Stimulated activated CD8-positive, alpha-beta memory T cell treated with anti-CD3 and anti-CD28 coated beads, Interleukin-12 subunit alpha, Interleukin-12 subunit beta, amount 100 ng/mL, for 24 hours (primary cell): Measurements from ENCODE around the gene GSS.
"Not testable (repeated sequence)": the region's sequence is repeated elsewhere in the genome, so short reads cannot be mapped to it uniquely, and the experiment has no call there.

Experiments
- DNase-seq: peaks from one replicate; pipeline ENCODE4 v3.0.0-alpha.2; 2020; ENCODE audit errors: extremely low read depth

The GSS gene

GRCh38 chr20:34907616-34908469 is 47.8 kb downstream of the GSS start:
- no peak for DNase-seq

DNA sequence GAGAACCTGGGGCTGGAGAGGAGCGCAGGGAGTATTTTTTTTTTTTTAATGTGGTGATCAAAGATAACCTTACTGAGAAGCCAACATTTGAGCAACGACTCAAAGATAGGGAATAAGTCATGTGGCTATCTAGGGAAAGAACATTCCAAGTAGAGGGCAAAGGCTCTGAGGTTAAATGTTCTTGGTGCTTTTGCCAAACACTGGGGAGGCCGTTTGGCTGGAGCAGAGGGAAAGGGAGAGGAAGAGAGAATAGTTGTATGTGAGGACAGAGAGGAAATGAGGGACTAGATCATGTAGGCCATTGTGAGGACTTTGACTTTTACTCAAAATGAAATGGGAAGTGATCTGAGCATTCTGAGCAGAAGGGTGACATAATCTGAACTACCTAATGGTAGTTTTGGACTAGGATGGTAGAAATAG is 51.4 kb downstream of the GSS start:
- DNase-seq, result no peak

- not testable (repeated sequence) for DNase-seq
These were observed 56.9 kb downstream of the GSS start for GRCh38 chr20:34898731-34899130.

- not testable (repeated sequence) for DNase-seq
These were observed 57.5 kb downstream of the GSS start for GRCh38 chr20:34898129-34898528.

GRCh38 chr20:34896086-34896621 is 59.5 kb downstream of the GSS start:
- no peak for DNase-seq

GRCh38 chr20:34895465-34895864 is 60.1 kb downstream of the GSS start:
- no peak for DNase-seq

- DNase-seq, result no peak
These were observed 60.9 kb downstream of the GSS start for GRCh38 chr20:34894723-34895122.

DNA sequence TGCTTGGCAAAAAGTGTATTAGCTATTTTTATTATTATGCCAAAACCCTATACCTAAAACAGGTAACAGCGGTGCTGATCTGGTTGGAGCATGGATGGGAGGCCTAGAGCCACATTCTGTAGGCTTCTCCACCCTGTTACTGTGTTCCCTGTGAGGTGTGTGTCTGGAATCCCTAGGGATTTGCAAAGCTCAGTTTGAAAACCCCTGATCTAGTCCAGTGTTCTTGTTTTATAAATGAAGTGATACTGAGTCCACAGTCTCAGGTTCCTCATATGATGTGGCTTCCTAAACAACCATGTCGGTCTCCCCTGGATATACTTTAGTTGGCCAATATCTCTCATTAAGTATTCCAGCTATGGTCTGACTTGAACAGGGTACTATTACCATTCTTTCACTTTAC is 62.9 kb downstream of the GSS start:
- no peak for DNase-seq

DNA sequence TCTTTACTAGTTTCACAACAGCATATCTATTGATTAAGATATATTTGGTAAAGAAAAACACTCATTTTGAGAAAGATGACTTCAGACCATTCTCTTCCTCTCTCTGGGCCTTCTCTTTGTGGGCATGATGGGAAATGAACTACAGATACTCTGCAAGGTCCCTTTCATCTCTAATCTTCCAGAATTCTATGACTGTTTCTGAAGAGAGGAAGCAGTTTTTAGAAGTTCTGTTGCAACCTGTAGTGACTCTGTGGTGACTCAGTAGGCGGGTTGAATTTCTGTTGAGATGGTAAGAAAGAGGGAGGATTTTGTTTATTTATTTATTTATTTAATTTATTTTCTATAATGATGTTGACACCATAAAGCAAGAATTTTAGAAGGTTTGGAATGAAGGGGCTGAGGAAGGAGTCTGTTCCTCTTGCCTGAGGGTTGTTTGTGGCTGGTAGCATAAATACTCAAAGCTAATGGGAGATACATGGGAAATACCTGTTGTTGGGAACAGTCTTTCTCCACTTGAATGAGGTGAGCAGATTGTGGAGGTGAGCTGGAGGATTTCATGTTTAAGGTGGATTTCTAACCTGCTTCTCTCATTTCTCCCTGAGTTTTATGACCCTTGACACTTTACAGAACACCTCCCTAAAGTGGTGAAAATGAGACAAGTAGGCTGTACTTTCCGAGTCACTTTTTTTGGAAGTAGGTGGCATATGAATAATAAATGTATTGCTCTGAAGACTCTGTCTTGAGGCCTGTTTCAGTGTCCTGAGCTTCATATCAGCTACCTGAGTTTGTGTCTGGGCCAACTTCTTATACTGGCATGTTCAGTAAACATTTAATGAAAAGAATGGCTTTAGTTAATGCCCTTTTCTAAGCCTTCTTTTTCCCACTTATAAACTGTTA is 64.2 kb downstream of the GSS start:
- DNase-seq, result no peak

DNA sequence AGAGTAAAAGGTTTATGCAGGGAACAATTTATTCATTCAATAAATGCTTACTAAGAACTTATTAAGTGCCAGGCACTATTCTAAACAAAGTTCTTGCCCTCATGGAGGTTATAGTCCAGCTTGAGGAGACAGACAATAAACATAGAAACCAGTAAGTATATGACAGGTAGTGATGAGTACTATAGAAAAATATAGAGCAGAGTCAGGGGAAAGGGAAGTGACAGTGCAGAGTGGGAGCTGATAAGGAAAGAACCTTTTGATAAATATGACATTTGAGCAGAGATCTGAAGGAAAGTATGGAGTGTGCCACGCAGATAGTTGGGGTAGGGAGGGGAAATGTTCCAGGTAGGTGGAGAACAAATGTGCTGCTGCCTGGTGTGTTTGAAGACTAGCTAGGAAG is 67.1 kb downstream of the GSS start:
- no peak for DNase-seq

DNA sequence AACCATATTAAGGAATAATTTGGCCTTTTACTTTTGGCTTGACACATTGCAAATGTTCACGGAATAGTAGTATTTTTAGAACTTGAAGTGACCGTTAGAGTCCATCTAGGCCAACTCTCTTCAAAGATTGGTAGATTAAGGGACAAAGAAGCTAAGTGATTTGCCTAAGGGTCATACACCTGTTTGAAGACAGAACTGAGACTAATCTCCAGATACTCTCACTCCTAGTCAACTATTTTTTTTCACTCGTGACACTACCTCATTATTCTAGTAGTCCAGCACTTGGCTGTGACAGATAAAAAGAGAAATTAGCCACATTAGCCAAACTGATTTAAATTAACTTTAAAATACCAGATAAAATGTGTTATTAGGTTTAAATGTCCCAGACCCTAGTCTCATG is 68.6 kb downstream of the GSS start:
- DNase-seq, result no peak

GRCh38 chr20:34886122-34886521 is 69.5 kb downstream of the GSS start:
- no peak for DNase-seq

- no peak for DNase-seq
These were observed 71.3 kb downstream of the GSS start for GRCh38 chr20:34884260-34884659.

- no peak for DNase-seq
These were observed 71.8 kb downstream of the GSS start for GRCh38 chr20:34883809-34884208.

DNA sequence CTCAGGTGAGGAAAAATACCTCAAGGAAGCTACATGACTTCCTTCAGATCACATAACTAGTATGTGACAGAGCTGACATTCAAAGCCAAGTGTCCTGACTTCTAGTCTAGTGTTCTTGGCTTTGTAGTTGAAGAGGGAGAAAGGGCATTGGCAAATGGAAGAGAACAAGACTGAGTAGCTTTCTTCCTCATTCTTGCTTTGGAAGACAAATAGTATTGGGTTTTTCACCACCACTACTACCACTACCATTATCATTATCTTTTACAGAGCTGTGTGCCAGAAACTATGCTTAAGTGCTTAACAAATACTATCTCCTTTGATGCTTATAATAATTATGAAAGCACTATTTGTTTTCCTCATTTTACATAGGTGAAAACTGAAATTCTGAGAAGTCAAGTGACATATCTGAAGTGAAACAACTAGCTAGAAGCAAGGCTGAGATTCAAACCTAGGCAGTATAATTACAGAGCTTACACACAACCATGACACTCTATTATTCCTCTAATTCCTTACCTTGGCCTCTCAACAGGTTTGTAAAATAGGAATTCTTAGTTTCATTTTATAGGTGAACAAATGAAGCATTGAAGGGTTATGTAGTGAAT is 72.4 kb downstream of the GSS start:
- no peak for DNase-seq

DNA sequence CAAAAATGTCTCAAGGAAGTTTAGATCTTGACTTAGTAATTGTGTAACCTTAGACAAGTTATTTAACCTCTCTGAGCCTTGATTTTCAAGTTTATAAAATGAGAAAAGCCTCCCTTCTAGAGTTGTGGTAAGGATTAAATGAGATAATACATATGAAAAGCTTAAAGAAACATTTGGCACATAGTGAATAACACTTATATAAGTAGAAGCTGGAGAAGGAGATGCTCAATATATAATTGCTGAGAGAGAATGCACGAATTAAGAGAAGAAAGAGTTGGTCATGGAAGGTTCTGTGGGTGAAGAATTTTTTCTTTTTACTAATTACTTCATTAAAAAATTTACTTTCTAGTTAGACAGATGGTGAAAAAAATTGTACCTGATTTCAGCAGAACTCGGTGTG is 73.9 kb downstream of the GSS start:
- DNase-seq, result no peak

- not testable (repeated sequence) for DNase-seq
These were observed 74.6 kb downstream of the GSS start for GRCh38 chr20:34880971-34881370.

GRCh38 chr20:34880215-34880850 is 75.3 kb downstream of the GSS start:
- DNase-seq, result no peak
